Erythroblast (primary cell): ENCODE measurements around the gene CCDC187.

Source experiments
- DNase-seq, 2 experiments: peaks; one replicate each; lab custom pipeline; 2025; lab: John Stamatoyannopoulos, UW
- GATA1 ChIP-seq: IDR thresholded peaks from 2 replicates; pipeline ENCODE4 v1.6.1; 2011; ENCODE audit warnings: low read depth, mild to moderate bottlenecking, control low read depth, low read length, moderate library complexity
- POLR2A ChIP-seq: IDR thresholded peaks from 2 replicates; pipeline ENCODE4 v1.6.1; 2011; ENCODE audit warnings: mild to moderate bottlenecking, low read length

Gene CCDC187

GRCh38 chr9:136316896-136317676, 13.2 kb upstream of the CCDC187 start:
- TF ChIP-seq POLR2A, result no peak
- no peak for TF ChIP-seq GATA1
- DNase-seq, result no peak

GRCh38 chr9:136316271-136316751, 12.4 kb upstream of the CCDC187 start:
- DNase-seq, result no peak
- TF ChIP-seq GATA1 (no peak), POLR2A (no peak)

- DNase-seq, result no peak
- TF ChIP-seq GATA1 (no peak), POLR2A (no peak)
Observed at GRCh38 chr9:136314944-136315343, 11.1 kb upstream of the CCDC187 start.

- DNase-seq, result no peak
Observed at GRCh38 chr9:136314056-136314416, 10.1 kb upstream of the CCDC187 start.

GRCh38 chr9:136313111-136314055, 9.5 kb upstream of the CCDC187 start:
- no peak for TF ChIP-seq POLR2A
- no peak for TF ChIP-seq GATA1
- no peak for DNase-seq

More at GRCh38 chr9:136314056-136314416, 10.1 kb upstream of the CCDC187 start:
- no peak for TF ChIP-seq POLR2A
- no peak for TF ChIP-seq GATA1

GRCh38 chr9:136312436-136312835, 8.5 kb upstream of the CCDC187 start:
- TF ChIP-seq GATA1 (no peak), POLR2A (no peak)
- peak; percentile 49 to 52 for DNase-seq

- TF ChIP-seq GATA1, result no peak
- TF ChIP-seq POLR2A, result no peak
- no peak for DNase-seq
Observed at GRCh38 chr9:136312009-136312375, 8.1 kb upstream of the CCDC187 start.

- TF ChIP-seq POLR2A (no peak), GATA1 (no peak)
- no peak for DNase-seq
Observed at GRCh38 chr9:136311051-136312008, 7.4 kb upstream of the CCDC187 start.

- TF ChIP-seq POLR2A (no peak), GATA1 (no peak)
- no peak for DNase-seq
Observed at GRCh38 chr9:136310273-136311030, 6.6 kb upstream of the CCDC187 start.

GRCh38 chr9:136309806-136310220, 5.9 kb upstream of the CCDC187 start:
- TF ChIP-seq GATA1 (no peak), POLR2A (no peak)
- DNase-seq, result peak; percentile 22 to 45

- DNase-seq, result peak in 1 of 2 experiments; percentile 41
- TF ChIP-seq GATA1, result no peak
- no peak for TF ChIP-seq POLR2A
Observed at GRCh38 chr9:136309101-136309801, 5.4 kb upstream of the CCDC187 start.

GRCh38 chr9:136308702-136309053, 4.8 kb upstream of the CCDC187 start:
- no peak for TF ChIP-seq POLR2A
- TF ChIP-seq GATA1, result no peak
- no peak for DNase-seq
